Neuron (in vitro differentiated cells): ENCODE results near the gene CRISPLD2.

Experiments
- H2AFZ ChIP-seq: one replicate; pipeline ENCODE4 v1.6.1; 2013; ENCODE audit warnings: low read depth, mild to moderate bottlenecking, inconsistent platforms, low read length, moderate library complexity
- H3K27me3 ChIP-seq: one replicate; pipeline ENCODE4 v1.6.1; 2013; ENCODE audit warnings: low read length; ENCODE audit not compliant: insufficient read depth
- H3K36me3 ChIP-seq: one replicate; pipeline ENCODE4 v1.6.1; 2013; ENCODE audit warnings: low read length; ENCODE audit not compliant: insufficient read depth
- H3K4me1 ChIP-seq: one replicate; pipeline ENCODE4 v1.6.1; 2013; ENCODE audit warnings: low read length; ENCODE audit not compliant: insufficient read depth
- H3K4me3 ChIP-seq: 2 replicates; pipeline ENCODE4 v1.5.1; 2013; ENCODE audit warnings: mild to moderate bottlenecking, low read length, moderate library complexity
- H3K9me3 ChIP-seq: one replicate; pipeline ENCODE4 v1.6.1; 2013; ENCODE audit warnings: low read length

Gene CRISPLD2, protein sequence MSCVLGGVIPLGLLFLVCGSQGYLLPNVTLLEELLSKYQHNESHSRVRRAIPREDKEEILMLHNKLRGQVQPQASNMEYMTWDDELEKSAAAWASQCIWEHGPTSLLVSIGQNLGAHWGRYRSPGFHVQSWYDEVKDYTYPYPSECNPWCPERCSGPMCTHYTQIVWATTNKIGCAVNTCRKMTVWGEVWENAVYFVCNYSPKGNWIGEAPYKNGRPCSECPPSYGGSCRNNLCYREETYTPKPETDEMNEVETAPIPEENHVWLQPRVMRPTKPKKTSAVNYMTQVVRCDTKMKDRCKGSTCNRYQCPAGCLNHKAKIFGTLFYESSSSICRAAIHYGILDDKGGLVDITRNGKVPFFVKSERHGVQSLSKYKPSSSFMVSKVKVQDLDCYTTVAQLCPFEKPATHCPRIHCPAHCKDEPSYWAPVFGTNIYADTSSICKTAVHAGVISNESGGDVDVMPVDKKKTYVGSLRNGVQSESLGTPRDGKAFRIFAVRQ

DNA sequence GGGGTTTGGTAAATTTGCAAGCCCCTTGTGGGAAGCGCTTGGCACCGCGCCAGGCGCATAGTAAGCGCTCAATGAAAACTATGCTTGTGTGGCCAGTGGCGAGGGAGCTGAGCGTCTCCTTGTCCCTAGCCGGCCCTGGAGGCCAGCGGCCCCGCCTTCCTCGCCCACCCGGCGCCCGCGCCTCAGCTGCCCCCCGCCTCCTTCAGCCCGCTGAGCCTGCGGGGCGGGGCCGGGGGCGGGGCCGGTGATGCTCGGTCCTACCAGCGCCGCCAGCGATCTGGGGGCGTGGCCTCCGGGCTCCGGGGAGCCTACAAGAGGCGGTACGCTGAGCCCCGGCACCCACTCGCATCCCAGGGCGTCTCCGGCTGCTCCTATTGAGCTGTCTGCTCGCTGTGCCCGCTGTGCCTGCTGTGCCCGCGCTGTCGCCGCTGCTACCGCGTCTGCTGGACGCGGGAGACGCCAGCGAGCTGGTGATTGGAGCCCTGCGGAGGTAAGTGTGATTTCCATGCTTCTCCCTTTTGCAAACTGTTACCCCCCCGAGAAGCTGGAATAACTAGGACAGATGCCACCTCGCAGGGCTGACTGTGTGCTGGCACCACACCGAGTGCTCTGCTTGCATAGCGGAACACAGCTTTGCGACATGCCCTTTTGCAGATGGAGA, at the start of gene CRISPLD2:
TSS of gene CRISPLD2 (plus strand) at position 342 of the 661 bp plus-strand sequence. CDS start 18,511 bp downstream, outside the sequence.
- peak within 1 kb of the TSS; percentile 39 for H3K4me3 ChIP-seq
- H3K27me3 ChIP-seq: peaks cover 39% of the 10 kb centered on the region
- H3K36me3 ChIP-seq: no peaks in the 10 kb centered on the region

DNA sequence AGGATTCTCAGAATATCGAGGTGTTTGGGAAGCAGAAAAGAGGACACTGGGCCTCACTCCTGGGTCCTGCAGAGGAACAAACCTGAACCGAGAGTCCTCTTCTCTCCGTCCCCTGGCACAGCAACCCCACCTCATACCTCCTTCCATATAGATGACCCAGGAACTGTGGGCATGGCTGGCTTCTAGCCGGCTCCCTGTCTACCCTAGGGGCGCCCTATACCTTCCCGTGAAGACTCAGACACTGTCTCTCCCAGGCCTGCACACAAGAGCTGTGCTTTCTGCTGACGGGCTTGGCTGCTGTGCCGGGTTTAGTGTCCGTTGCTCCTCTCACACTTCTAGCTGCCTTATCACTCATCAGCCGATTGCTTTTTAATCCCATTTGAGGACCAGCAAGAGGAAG, 46.5 kb upstream of the CRISPLD2 start:
- peaks cover 2% of the 10 kb centered on the region for H3K9me3 ChIP-seq
- H3K36me3 ChIP-seq: peaks cover 85% of the 10 kb centered on the region
- H2AFZ ChIP-seq: no peak overlapping the region
- no peaks in the 10 kb centered on the region for H3K27me3 ChIP-seq
- H3K4me1 ChIP-seq: no peaks in the 10 kb centered on the region
- H3K4me3 ChIP-seq: no peak overlapping the region

More for the DNA sequence above, at the start of gene CRISPLD2:
- Histone ChIP-seq H3K9me3 (no peaks in the 10 kb centered on the region), H2AFZ (no peak within 1 kb of the TSS), H3K4me1 (peaks cover 4% of the 10 kb centered on the region)

GRCh38 chr16:84774810-84775209, 45.0 kb upstream of the CRISPLD2 start:
- no peaks in the 10 kb centered on the region for H3K4me1 ChIP-seq
- no peak overlapping the region for H2AFZ ChIP-seq
- H3K4me3 ChIP-seq: no peak overlapping the region
- H3K27me3 ChIP-seq: no peaks in the 10 kb centered on the region
- peaks cover 81% of the 10 kb centered on the region for H3K36me3 ChIP-seq
- H3K9me3 ChIP-seq: no peaks in the 10 kb centered on the region

DNA sequence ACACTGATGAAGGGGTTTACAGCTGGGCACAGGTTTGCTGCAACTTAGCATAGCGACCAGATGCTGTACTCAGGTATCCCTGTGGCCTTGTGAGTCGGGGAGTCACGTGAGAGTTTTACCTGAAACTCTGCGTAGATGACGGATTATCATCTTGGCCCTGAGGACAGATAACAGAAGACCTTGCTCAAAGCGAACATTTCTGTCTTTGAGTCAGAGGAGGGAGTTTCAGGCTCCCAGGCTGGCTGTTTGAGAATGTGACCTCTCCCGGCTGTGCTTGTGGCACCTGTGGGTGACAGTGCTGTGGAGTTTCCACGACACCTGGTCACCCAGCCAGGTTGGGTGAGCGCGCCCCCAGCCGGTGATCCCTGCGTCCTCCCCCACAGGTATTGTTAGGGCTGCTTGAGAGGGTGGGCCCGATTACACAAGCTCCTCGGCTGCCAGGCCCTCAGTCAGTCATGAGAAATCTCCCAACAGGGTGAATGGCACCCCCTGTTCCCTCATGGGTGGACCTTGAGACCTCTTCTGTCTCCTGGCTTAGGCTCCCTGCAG, 44.4 kb upstream of the CRISPLD2 start:
- Histone ChIP-seq H3K27me3 (no peaks in the 10 kb centered on the region), H3K36me3 (peaks cover 83% of the 10 kb centered on the region), H3K9me3 (no peaks in the 10 kb centered on the region), H3K4me1 (no peaks in the 10 kb centered on the region), H2AFZ (no peak overlapping the region), H3K4me3 (no peak overlapping the region)

GRCh38 chr16:84777435-84777834, 42.4 kb upstream of the CRISPLD2 start:
- Histone ChIP-seq H3K27me3 (no peaks in the 10 kb centered on the region), H3K4me1 (no peaks in the 10 kb centered on the region), H3K9me3 (no peaks in the 10 kb centered on the region), H2AFZ (no peak overlapping the region), H3K36me3 (peaks cover 72% of the 10 kb centered on the region), H3K4me3 (no peak overlapping the region)

- Histone ChIP-seq H3K36me3 (peaks cover 60% of the 10 kb centered on the region), H3K9me3 (no peaks in the 10 kb centered on the region), H3K27me3 (no peaks in the 10 kb centered on the region), H2AFZ (no peak overlapping the region), H3K4me3 (no peak overlapping the region), H3K4me1 (no peaks in the 10 kb centered on the region)
Observed at GRCh38 chr16:84778720-84779119, 41.1 kb upstream of the CRISPLD2 start.

- H3K27me3 ChIP-seq: no peaks in the 10 kb centered on the region
- no peaks in the 10 kb centered on the region for H3K9me3 ChIP-seq
- H3K36me3 ChIP-seq: peaks cover 49% of the 10 kb centered on the region
- H2AFZ ChIP-seq: no peak overlapping the region
- no peaks in the 10 kb centered on the region for H3K4me1 ChIP-seq
- H3K4me3 ChIP-seq: no peak overlapping the region
Observed at GRCh38 chr16:84780063-84780462, 39.7 kb upstream of the CRISPLD2 start.

GRCh38 chr16:84780544-84781376, 39.0 kb upstream of the CRISPLD2 start:
- no peak overlapping the region for H3K4me3 ChIP-seq
- H3K4me1 ChIP-seq: no peaks in the 10 kb centered on the region
- H3K27me3 ChIP-seq: no peaks in the 10 kb centered on the region
- H2AFZ ChIP-seq: no peak overlapping the region
- peaks cover 42% of the 10 kb centered on the region for H3K36me3 ChIP-seq
- no peaks in the 10 kb centered on the region for H3K9me3 ChIP-seq

DNA sequence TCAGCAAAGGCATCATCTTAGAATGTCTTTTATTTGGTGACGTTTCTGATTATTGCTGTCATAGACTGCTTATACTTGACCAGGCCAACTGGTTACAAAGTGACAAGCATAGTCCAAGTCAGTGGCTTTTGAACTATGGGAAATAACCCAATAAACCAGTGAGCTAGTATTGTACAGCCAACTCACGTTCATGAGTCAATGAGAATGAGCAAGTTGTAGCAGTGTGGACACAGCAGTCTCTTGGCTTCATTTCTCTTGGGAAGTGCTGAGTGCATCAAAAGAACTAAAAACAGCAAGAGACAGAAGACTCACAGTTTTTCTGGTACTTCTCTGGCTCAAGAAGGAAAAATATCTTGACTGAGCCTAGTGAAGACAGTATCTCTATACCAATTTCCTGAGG, 36.9 kb upstream of the CRISPLD2 start:
- H3K36me3 ChIP-seq: peaks cover 22% of the 10 kb centered on the region
- H3K4me1 ChIP-seq: peaks cover 4% of the 10 kb centered on the region
- H2AFZ ChIP-seq: no peak overlapping the region
- H3K27me3 ChIP-seq: no peaks in the 10 kb centered on the region
- H3K9me3 ChIP-seq: no peaks in the 10 kb centered on the region
- H3K4me3 ChIP-seq: no peak overlapping the region

- no peak overlapping the region for H2AFZ ChIP-seq
- H3K9me3 ChIP-seq: no peaks in the 10 kb centered on the region
- H3K4me1 ChIP-seq: peaks cover 4% of the 10 kb centered on the region
- no peaks in the 10 kb centered on the region for H3K27me3 ChIP-seq
- H3K36me3 ChIP-seq: no peaks in the 10 kb centered on the region
- no peak overlapping the region for H3K4me3 ChIP-seq
Observed at GRCh38 chr16:84785843-84786581, 33.8 kb upstream of the CRISPLD2 start.

DNA sequence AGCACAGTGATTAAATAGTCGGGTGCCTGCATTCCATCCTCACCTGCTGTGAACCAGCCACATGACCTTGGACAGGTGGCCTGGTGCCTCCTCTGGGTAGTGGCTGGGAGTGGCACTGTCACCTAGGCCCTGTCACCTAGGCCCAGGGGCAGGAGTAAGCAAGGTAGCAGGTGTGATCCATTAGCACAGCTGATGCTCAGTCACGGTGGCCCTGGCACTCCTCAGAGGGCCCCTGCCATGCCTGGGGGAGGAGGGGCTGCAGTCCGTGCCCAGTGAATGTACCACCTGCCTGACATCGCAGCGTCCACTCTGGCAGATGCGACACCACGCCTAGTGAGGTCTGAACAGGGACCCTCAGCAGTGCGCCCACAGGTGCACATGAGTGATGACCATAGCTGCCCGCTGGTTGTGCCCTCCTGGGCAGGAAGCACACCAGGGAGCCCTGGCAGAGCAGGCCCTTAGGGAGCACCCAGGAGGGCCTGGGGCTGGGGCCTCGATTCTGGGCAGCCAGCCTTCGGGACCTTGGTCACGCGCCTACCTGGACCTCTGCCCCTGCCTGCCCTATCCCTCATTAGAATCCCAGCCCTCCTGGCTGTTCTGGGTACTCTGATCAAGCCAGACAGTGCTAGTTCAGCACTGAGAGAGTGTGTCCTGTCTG, 33.1 kb upstream of the CRISPLD2 start:
- Histone ChIP-seq H2AFZ (no peak overlapping the region), H3K36me3 (no peaks in the 10 kb centered on the region), H3K27me3 (no peaks in the 10 kb centered on the region), H3K4me1 (peaks cover 4% of the 10 kb centered on the region), H3K9me3 (no peaks in the 10 kb centered on the region), H3K4me3 (no peak overlapping the region)

DNA sequence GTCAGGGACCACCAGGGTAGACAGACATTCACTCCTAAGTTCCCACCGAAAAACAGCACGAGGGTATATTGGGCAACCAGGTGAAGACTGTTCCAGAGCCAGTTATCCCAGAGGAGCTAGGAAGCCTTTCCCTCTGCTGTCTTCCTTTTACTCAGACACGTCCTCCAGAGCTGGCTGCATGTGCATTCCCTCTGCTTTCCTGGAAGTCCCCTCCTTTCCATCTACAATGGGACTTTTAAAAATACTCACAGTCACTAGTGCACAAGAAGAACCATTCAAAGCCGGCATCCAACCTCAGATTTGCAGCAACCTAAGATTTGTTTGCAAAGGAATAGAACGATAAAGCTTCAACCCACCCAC, 32.5 kb upstream of the CRISPLD2 start:
- H2AFZ ChIP-seq: no peak overlapping the region

More for the DNA sequence above, 32.5 kb upstream of the CRISPLD2 start:
- no peaks in the 10 kb centered on the region for H3K9me3 ChIP-seq
- H3K4me1 ChIP-seq: peaks cover 4% of the 10 kb centered on the region
- no peaks in the 10 kb centered on the region for H3K27me3 ChIP-seq
- no peak overlapping the region for H3K4me3 ChIP-seq
- no peaks in the 10 kb centered on the region for H3K36me3 ChIP-seq
